GM18508 (cell line): ENCODE data around the gene POP4.
A peak's percentile ranks its signal among the peaks of the same experiment; 100 is the strongest.
"Not testable (repeated sequence)": the region's sequence is repeated elsewhere in the genome, so short reads cannot be mapped to it uniquely, and the experiment has no call there.

Experiments
- ATAC-seq: cut with Tn5 transposase; IDR thresholded peaks from one replicate; pipeline ENCODE4 v1.9.1; 2021; ENCODE audit warnings: moderate number of reproducible peaks; ENCODE audit not compliant: insufficient read depth, unreplicated experiment

The POP4 gene

DNA sequence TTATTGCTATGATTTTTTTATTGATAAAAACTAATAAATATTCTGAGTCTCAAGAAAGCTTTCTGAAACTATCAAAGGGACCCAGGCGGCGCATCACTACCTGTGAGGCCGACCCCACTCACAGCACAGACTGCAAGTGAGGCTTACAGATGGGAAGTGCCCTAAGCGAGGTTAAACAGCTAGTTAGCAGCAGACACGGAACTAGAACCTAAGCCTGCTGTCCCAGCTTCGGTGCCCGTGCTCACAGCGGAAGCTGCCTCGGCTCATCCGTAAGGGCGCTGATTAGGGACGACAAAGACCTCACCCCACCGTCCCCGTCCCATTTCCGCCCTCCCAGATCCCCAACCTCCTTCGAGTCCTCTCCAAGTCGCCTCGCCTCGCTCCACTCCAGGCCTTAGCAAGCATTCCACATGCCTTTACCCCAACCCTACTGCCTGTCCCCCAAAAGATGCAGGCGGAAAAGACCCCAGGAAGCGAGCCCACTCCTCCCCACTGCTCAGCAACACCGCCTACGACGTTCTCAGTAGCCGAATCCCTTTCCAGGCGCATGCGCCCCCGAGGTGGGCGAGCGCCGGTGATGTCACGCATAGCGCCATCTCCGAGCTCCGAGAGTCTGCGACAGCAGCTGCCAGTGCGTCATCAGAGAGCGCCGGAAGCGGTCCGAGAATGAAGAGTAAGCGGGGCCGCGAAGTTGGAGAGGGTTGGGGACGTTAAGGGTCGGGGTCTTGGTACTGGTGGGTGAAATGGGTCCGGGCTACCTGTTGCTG is at the start of gene POP4:
Gene POP4, plus strand, starts transcription at position 631 of the 767 bp plus-strand sequence. Its CDS starts 36 bp downstream, at position 667.
- peak; percentile 37 for ATAC-seq

GRCh38 chr19:29559110-29559509 is 47.0 kb upstream of the POP4 start:
- not testable (repeated sequence) for ATAC-seq

GRCh38 chr19:29559743-29560142 is 46.3 kb upstream of the POP4 start:
- no peak for ATAC-seq

DNA sequence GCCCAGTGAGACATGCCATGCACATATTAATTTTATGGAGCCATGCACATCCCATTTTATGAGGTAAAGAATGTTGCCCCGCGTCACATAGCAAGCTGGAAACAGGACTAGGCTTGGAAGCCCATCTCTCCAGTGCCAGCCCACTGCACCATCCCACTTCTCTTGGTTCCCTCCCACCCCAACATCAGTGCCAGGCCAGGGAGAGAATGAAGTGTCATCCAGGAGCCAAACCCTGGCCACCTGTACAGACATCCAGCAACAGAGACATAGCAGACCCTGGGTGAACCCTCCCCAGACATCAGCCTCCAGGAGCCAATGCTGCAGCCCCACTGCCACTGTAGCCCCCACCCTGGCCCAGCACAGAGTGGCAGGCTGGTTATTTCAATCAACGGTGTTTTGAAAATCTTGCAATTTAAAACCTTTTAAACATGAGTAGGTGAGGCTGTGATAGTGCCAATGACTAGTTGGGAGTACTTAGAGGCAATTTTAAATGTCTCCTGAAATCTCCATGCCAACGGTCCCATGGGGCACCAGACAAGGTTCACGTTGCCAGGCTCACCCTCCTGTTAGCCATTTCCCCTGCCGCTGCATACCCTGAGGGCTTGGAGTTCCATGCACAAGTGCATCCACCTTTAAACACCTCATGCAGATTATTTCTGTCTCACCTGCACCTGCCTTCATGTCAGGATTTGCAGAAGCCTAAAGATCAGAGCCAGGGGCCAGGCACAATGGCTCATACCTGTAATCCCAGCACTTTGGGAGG is 45.6 kb upstream of the POP4 start:
- ATAC-seq, result no peak

- no peak for ATAC-seq
Observed at GRCh38 chr19:29561601-29562000, 44.5 kb upstream of the POP4 start.

- ATAC-seq, result no peak
Observed at GRCh38 chr19:29562299-29563297, 43.5 kb upstream of the POP4 start.

DNA sequence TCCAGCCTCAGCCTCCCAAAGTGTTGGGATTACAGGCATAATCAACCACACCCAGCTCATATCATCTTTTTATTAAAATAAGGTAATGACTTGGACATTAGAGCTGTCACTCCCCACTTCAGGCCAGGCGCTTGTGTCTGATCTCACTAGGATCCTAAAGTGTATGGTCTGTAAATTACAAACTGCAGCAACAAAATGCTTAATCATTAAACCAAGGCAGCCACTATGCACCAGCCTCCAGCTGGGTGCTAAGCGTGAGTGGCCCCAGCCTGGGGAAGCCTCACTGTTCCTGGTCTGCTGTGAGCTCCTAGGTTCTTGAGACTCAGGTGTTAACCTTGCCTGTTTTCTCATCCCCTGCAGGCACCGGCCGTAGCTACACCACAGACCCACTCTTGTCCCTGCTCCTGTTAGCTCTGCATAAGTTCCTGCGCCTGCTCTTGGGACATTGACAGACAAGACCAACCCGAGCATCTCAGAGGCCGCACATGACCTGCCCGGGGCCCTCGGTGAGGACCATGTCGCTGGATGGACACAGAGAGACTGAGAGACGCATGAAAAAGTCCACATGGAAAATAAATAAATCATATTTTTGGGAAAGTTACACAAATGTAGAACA is 42.5 kb upstream of the POP4 start:
- no peak for ATAC-seq

DNA sequence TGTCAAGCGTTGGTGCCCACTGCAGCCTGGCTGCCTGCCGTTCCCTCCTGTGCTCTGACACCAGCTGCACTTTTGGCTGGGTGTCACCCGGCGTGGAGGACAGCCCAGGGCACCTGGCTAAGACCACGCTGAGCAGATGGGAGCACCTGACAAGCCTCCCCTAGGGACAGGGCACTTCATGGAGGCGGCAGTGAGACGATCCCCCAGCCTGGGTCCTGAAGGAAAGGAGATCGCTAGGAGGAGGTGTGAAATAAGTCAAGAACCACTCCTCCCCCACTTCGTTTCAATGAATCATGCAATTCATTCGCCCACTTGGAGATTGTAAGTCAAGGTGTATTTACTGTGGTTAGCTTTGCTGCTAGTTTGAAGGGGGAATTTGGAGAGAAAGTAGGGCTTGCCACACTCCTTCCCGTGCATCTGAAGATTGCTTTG is 41.5 kb upstream of the POP4 start:
- ATAC-seq, result no peak

GRCh38 chr19:29565171-29565570 is 40.9 kb upstream of the POP4 start:
- ATAC-seq, result no peak

DNA sequence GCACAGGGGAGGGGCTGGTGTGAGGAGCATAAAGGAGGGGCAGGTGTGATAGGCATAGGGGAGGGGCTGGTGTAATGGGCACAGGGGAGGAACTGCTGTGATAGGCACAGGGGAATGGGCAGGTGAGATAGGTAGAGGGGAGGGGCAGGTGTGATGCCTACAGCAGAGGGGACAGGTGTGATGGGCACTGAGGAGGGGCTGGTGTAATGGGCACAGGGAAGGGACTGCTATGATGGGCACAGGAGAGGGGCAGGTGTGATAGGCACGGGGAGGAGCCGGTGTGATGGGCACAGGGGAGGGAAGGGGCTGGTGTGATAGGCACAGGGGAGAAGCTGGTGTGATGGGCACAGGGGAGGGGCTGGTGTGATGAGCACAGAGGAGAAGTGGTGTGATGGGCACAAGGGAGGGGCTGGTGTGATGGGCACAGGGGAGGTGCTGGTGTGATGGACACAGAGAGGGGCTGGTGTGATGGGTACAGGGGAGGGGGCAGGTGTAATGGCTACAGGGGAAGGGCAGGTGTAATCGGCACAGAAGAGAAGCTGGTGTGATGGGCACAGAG is 39.5 kb upstream of the POP4 start:
- no peak for ATAC-seq

- no peak for ATAC-seq
Observed at GRCh38 chr19:29567366-29567915, 38.6 kb upstream of the POP4 start.

GRCh38 chr19:29568036-29569025 is 37.8 kb upstream of the POP4 start:
- no peak for ATAC-seq

DNA sequence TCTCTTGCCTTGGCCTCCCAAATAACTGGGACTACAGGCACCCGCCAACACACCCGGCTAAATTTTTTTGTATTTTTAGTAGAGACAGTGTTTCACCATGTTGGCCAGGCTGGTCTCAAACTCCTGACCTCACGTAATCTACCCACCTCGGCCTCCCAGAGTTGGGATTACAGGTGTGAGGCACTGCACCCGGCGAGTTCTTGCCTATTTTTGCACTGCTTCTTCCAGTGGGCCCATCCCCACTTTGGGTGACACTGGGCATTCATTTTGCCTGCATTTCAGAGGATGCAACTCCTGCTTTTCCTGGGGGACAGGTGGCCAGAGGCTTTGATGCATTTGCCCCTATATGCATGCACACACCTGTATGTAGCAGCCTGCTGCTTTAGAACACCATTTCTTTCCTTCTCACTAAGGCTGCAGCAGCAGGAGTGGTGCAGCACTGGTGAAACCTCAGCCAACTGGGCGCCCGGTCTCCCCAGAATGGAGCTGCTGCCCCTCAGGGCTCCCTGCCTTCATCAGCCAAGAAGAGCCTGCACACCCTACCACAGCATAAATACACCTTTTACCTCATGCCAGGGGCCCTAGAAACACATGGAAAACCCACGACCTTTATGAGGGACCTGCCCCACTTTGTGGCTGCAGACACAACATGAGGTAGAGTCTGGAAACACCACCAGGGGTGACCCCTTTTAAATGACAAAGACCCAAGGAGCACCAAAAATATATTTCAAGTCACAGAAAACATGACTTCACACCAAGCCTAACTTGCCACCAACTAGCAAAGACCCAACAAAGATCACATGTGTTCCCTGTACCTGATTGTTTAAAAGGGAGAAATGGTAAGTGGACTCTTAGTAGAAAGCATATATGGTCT is 36.8 kb upstream of the POP4 start:
- ATAC-seq, result no peak

- no peak for ATAC-seq
Observed at GRCh38 chr19:29571181-29571580, 34.9 kb upstream of the POP4 start.

DNA sequence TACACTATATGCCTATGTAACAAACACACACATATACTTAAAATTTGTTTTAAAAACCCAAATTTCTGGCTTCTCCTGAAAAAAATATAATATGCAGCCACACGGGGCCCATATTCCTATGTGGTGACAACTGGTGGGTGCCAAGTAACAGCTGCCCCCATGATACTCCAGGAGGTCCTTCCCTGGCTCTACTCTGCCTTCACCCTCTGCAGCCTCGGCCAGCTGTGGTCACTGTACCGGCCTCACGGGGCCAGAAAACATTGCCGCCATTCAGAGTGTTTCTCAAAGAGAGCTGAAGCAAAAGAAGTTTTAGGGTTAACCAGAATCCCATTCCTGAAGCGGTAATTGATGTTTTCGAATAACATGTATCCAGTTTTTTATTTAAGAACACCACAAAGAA is 32.6 kb upstream of the POP4 start:
- ATAC-seq, result no peak

GRCh38 chr19:29574510-29574909 is 31.6 kb upstream of the POP4 start:
- no peak for ATAC-seq

DNA sequence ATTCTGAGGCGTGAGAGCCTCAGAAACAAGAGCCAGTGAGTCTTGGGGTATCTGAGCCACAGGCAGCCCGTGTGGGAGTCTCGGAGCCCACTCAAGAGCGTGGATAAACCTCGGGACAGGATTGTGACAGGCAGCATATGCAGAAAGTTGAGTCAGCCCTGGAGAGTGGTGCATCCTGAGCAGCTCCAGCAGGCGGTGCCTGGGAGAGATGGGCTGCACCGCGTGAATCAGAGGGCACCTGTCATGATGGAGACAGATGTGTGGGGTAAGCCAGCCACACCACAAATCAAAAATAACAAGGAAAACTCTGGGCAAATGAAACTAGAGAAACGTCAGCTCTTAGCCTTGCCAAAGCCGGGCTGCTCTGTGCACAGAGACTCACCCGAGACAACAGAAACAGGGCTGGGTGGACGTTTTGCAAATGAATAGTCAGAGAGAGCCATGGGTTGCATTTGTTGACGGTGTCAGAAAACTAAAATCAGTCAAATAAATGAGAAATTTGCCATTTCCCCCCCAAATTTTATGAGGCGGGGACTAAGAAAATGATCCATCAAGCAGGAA is 30.0 kb upstream of the POP4 start:
- ATAC-seq, result no peak
